Skeletal muscle satellite cell (primary cell): Measurements from ENCODE around the gene CENPX.

ENCODE experiments used
- H3K27me3 ChIP-seq: 2 replicates; pipeline ENCODE4 v1.7.0; 2013; ENCODE audit warnings: low read length; ENCODE audit not compliant: control insufficient read depth, insufficient read depth
- H3K36me3 ChIP-seq: 2 replicates; pipeline ENCODE4 v1.7.0; 2013; ENCODE audit warnings: mild to moderate bottlenecking, control low read depth, low read length; ENCODE audit not compliant: insufficient read depth
- H3K4me1 ChIP-seq: 2 replicates; pipeline ENCODE4 v1.7.0; 2013; ENCODE audit warnings: low read length; ENCODE audit not compliant: control insufficient read depth, insufficient read depth
- H3K4me2 ChIP-seq: 2 replicates; pipeline ENCODE4 v1.7.0; 2013; ENCODE audit warnings: mild to moderate bottlenecking, low read length
- H3K4me3 ChIP-seq: 2 replicates; pipeline ENCODE4 v1.7.0; 2013; ENCODE audit warnings: low read length
- H3K9ac ChIP-seq: 2 replicates; pipeline ENCODE4 v1.7.0; 2013; ENCODE audit warnings: mild to moderate bottlenecking, low read depth, low read length, moderate library complexity
- H3K9me3 ChIP-seq: replicated peaks from 2 replicates; pipeline ENCODE4 v1.7.0; 2013; ENCODE audit warnings: mild to moderate bottlenecking, control low read depth, low read length

Gene CENPX

GRCh38 chr17:82012261-82012639 is 10.4 kb downstream of the CENPX start:
- no peaks in the 10 kb centered on the region for H3K27me3 ChIP-seq
- H3K36me3 ChIP-seq, result no peaks in the 10 kb centered on the region
- H3K9me3 ChIP-seq, result no peaks in the 10 kb centered on the region
- H3K4me1 ChIP-seq, result peaks cover 8% of the 10 kb centered on the region
- H3K9ac ChIP-seq, result no peak overlapping the region
- no peak overlapping the region for H3K4me2 ChIP-seq
- H3K4me3 ChIP-seq, result no peak overlapping the region

DNA sequence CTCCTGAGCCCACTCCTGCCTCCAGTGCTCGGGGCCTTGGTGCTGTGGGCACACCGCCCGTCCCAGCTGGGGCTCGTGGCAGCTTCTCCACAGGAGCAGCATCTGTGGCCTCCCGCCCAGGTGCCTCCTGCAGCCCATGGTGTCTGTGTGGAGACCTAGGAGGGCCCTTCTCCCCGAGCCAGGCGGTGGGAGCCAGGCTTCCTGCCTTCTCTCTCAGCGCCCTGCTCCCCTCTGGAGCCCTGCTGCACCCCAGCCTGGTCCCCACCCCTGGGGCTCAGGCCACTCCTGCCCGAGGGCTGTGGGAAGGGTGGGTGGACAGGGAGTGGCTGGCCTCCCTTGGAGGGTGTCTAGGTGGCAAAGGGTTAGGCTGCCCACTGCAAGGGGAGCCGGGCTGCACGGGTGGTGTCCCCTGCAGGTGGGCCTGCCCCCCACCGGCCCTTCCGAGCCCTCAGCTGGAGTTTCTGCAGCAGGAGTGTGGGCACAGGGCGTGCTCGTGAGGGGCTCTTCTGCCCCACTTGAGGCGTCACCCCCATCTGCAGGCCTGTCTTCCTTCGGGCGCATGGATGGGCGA is 11.0 kb downstream of the CENPX start:
- Histone ChIP-seq H3K36me3 (no peaks in the 10 kb centered on the region), H3K27me3 (no peaks in the 10 kb centered on the region), H3K4me3 (no peak overlapping the region), H3K4me2 (no peak overlapping the region), H3K9me3 (no peaks in the 10 kb centered on the region), H3K9ac (no peak overlapping the region), H3K4me1 (peaks cover 13% of the 10 kb centered on the region)

- Histone ChIP-seq H3K36me3 (no peaks in the 10 kb centered on the region), H3K27me3 (no peaks in the 10 kb centered on the region), H3K4me1 (peaks cover 21% of the 10 kb centered on the region), H3K9ac (no peak overlapping the region), H3K9me3 (no peaks in the 10 kb centered on the region), H3K4me3 (no peak overlapping the region), H3K4me2 (no peak overlapping the region)
These were observed 11.8 kb downstream of the CENPX start for GRCh38 chr17:82010575-82011525.

DNA sequence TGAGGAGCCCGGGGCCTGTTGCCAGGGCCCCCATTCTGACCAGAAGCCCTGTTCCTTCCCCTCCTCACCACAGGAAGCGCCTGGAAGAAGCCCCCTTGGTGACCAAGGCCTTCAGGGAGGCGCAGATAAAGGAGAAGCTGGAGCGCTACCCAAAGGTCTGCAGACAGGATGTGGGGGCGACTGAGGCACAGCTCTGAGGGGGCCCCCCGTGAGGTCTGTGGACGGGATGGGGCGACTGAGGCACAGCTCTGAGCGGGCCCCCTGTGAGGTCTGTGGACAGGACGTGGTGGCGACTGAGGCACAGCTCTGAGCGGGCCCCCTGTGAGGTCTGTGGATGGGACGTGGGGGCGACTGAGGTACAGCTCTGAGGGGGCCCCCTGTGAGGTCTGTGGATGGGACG is 13.3 kb downstream of the CENPX start:
- H3K9ac ChIP-seq, result no peak overlapping the region
- peaks cover 35% of the 10 kb centered on the region for H3K4me1 ChIP-seq

DNA sequence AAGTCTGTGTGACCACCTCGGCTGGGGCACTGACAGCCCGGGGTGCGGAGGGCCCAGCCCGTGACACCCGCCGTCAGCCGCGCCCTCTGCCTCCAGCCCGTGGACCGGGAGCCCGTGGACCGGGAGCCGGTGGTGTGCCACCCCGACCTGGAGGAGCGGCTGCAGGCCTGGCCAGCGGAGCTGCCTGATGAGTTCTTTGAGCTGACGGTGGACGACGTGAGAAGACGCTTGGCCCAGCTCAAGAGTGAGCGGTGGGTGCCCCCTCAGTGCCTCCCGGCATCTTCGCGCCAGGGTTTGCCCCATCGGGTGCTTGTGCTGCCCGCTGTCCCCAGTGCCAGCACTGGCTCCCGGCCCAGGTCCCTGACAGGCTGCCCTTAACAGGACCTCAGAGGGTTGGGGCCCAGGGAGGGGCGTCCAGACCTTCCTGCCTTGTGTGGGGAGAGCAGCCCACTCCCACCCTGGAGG is 13.7 kb downstream of the CENPX start:
- Histone ChIP-seq H3K9me3 (no peaks in the 10 kb centered on the region), H3K9ac (no peak overlapping the region), H3K36me3 (no peaks in the 10 kb centered on the region)

More for the DNA sequence above, 13.3 kb downstream of the CENPX start:
- no peak overlapping the region for H3K4me2 ChIP-seq
- H3K36me3 ChIP-seq, result no peaks in the 10 kb centered on the region
- H3K9me3 ChIP-seq, result no peaks in the 10 kb centered on the region
- H3K4me3 ChIP-seq, result no peak overlapping the region
- no peaks in the 10 kb centered on the region for H3K27me3 ChIP-seq

DNA sequence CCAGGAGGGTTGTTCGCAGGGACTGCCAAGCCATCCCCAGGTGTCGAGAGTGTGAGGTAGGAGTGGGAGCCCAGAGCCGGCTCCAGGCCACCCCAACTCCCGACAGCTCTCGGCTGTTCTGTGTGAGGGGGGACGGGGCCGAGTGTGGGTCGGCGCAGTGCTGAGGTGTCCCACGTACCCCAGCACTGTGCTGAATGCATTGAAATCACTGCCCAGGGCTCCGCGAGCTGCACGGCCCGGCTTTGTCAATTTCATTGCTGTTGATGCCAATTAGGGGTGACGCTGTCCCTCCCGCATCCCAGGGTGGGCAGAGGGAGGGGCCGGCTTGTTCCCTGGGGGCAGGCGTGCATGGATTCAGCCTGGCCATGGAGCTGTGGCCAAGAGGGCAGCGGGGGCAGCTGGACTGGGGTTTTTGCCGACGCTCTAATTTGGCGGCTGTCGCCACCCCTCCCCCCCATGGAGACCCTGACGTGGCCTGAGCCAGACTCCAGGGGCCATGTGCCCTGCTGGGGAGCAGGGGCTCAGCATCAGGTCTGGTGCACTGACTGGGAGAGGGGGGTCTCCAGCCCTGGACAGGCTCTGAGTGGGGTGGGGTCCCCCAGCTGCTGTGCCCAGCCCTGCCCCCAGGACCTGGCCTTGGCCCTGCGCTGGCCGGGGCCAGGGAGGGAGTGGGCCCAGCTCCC is 14.3 kb downstream of the CENPX start:
- no peak overlapping the region for H3K4me2 ChIP-seq
- no peaks in the 10 kb centered on the region for H3K36me3 ChIP-seq
- H3K9ac ChIP-seq, result no peak overlapping the region
- no peaks in the 10 kb centered on the region for H3K9me3 ChIP-seq
- H3K27me3 ChIP-seq, result no peaks in the 10 kb centered on the region
- no peak overlapping the region for H3K4me3 ChIP-seq
- peaks cover 44% of the 10 kb centered on the region for H3K4me1 ChIP-seq

More for the DNA sequence above, 13.7 kb downstream of the CENPX start:
- Histone ChIP-seq H3K27me3 (no peaks in the 10 kb centered on the region), H3K4me2 (no peak overlapping the region), H3K4me3 (no peak overlapping the region), H3K4me1 (peaks cover 39% of the 10 kb centered on the region)

DNA sequence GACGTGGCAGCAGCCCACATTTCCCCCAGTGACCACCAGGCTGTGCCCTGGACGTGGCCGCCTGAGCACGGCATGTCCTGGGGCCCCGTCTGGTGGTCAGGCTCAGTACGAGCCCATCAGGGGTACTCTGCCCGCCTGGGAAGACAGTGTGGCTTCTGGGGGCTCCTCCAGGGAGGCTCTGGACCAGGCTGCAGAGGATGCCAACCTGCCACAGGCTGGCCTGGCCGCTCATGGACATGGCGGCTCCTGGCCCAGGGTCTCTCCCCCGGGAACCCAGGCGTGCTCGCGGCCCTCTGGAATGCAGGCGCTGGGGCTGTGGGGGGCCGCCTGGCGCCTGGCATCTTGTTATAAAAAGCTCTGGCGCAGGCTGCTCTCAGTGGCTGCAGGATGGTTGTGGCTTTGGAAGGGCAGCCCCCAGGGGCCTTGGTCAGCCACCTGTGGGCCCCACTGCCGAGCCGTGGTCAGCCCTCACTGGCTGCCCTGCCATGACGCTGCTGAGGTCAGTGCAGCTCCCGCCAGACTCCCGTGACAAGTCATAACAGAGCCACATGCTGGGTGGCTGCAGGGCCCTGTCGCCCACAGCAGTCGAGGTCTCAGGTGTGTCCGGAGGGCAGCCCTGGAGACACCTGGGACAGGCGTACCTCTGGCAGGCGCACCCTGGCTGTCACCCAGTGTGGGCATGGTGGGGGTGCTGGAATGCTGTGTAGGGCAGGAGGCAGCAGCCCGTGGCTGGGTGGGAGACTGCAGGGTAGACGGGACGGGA is 15.0 kb downstream of the CENPX start:
- Histone ChIP-seq H3K36me3 (no peaks in the 10 kb centered on the region), H3K9ac (no peak overlapping the region)

DNA sequence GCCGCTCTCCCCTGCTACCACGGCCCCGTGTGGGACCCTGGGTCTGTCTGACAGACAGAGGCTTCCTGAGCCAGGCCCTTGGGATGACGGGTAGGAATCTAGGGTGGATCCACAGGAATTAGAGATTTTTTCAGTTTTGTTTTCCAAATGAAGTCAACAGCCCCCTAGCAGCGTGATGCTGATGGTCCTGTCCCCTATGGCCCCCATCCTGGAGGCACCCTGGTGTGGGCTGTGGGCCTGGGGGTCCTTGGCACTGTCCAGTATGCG is 15.5 kb downstream of the CENPX start:
- H3K36me3 ChIP-seq, result no peaks in the 10 kb centered on the region
- no peak overlapping the region for H3K4me3 ChIP-seq
- H3K4me2 ChIP-seq, result no peak overlapping the region
- no peaks in the 10 kb centered on the region for H3K9me3 ChIP-seq
- H3K4me1 ChIP-seq, result peaks cover 52% of the 10 kb centered on the region
- H3K27me3 ChIP-seq, result no peaks in the 10 kb centered on the region
- H3K9ac ChIP-seq, result no peak overlapping the region

More for the DNA sequence above, 15.0 kb downstream of the CENPX start:
- H3K4me1 ChIP-seq, result peaks cover 51% of the 10 kb centered on the region
- no peak overlapping the region for H3K4me2 ChIP-seq
- H3K9me3 ChIP-seq, result no peaks in the 10 kb centered on the region
- no peaks in the 10 kb centered on the region for H3K27me3 ChIP-seq
- no peak overlapping the region for H3K4me3 ChIP-seq

DNA sequence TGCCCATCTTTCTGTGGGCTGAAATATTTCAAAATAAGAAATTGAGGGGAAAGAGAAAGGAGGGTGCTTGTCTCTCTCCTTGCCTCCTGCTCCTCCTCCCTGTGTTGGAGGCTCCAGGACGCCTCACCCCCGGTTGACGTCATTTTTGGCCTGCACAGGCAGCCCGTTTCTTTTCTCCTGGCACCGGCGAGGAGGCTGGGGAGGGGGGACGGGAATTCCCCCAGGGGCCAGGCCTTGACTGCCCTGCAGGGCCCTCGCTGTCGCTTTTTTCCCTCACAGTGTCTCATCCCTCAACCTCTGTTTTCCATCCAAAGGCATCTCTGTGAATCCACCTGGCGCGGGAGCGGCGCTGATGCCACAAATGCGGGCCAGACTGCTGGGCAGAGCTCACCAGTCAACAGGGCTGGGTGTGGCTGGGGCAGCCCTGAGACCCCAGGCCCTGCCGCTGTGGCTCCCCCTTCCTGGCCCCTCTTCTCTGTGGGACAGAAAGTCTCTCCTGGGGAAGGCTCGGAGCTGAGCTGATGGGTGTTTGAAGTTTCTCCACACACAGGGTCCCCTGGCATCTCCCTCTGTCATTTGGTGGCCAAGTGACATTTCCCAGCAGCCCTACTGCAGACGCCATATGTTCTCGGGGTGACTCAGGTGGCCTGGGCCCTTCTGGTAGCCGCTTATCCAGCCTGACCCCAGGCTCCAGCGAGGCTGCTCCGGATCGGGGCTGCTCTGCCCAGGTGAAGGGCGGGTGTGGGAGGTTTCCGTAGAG is 16.0 kb downstream of the CENPX start:
- Histone ChIP-seq H3K4me3 (no peak overlapping the region), H3K4me2 (peak overlapping the region; percentile 40), H3K9ac (no peak overlapping the region), H3K4me1 (peaks cover 52% of the 10 kb centered on the region), H3K36me3 (no peaks in the 10 kb centered on the region), H3K27me3 (no peaks in the 10 kb centered on the region), H3K9me3 (no peaks in the 10 kb centered on the region)

GRCh38 chr17:82005701-82006348 is 16.9 kb downstream of the CENPX start:
- H3K9me3 ChIP-seq, result no peaks in the 10 kb centered on the region
- H3K36me3 ChIP-seq, result no peaks in the 10 kb centered on the region
- no peaks in the 10 kb centered on the region for H3K27me3 ChIP-seq
- no peak overlapping the region for H3K9ac ChIP-seq
- H3K4me3 ChIP-seq, result no peak overlapping the region
- peaks cover 56% of the 10 kb centered on the region for H3K4me1 ChIP-seq
- no peak overlapping the region for H3K4me2 ChIP-seq
